K562 (cell line): ENCODE data around the gene CDADC1. TPM values are rescaled to one million over a fixed set of nuclear protein-coding genes. Genes with fewer than 3 reads are reported as not detected.

Experiments used
- ATAC-seq: fragments of 200-7000 bp; cut with Tn5 transposase; 3 replicates; pipeline ENCODE4 v1.9.1; 2020; ENCODE audit warnings: moderate library complexity
- BruUV-seq: library from RNA; stranded (reverse); fragments of 400-500 nt; replicated peaks from 2 replicates; lab custom pipeline; 2021; lab: Mats Ljungman, UMichigan
- CTCF ChIA-PET: fragments of 300-600 bp; formaldehyde crosslinking; extraction: SDS; loops from one replicate; lab custom pipeline; 2021; ENCODE audit warnings: low intra/inter-chr PET ratio; lab: Yijun Ruan, JAX
- POLR2A ChIA-PET: fragments of 300-600, 350-650 bp; sonication (Branson Sonifier 250); formaldehyde crosslinking; extraction: SDS; loops from one replicate; lab custom pipeline; 2021; ENCODE audit warnings: antibody characterized with exemption, inconsistent platforms; lab: Yijun Ruan, JAX
- DNase-seq, 4 experiments: peaks; one replicate each; pipeline versions ENCODE4 v3.0.0 to v3.0.0-alpha.2; 2011 to 2018; ENCODE audit warnings: low spot score in 3 of 4, mixed read lengths in 3 of 4; ENCODE audit errors: extremely low read depth in 1 of 4
- FAIRE-seq: peaks from 2 replicates; lab custom pipeline; 2011; peaks lifted over from hg19 to GRCh38; lab: Jason Lieb, UNC
- H2AFZ ChIP-seq: 2 replicates; pipeline ENCODE4 v1.6.0; 2011; ENCODE audit warnings: low read depth, low read length, control low read depth, inconsistent platforms
- H3K27ac ChIP-seq: fragments of 200-600 bp; 3 replicates; pipeline ENCODE4 v1.8.0; 2011; ENCODE audit warnings: low read depth, mild to moderate bottlenecking, control low read depth, inconsistent platforms, low read length, moderate library complexity, mixed read lengths; ENCODE audit errors: extremely low read depth
- H3K27me3 ChIP-seq, 2 experiments: fragments of 300-600 bp in 1 of 2; 2 replicates in 1 of 2; 3 replicates in 1 of 2; pipeline versions ENCODE4 v1.6.0 to v1.8.0; 2011; ENCODE audit warnings: inconsistent platforms in 2 of 2, low read length in 2 of 2, mild to moderate bottlenecking in 1 of 2, mixed read lengths in 1 of 2, moderate library complexity in 1 of 2; ENCODE audit not compliant: control insufficient read depth in 2 of 2, insufficient read depth in 2 of 2
- H3K36me3 ChIP-seq: fragments of 300-600 bp; 3 replicates; pipeline ENCODE4 v1.8.0; 2011; ENCODE audit warnings: mild to moderate bottlenecking, low read length, inconsistent platforms; ENCODE audit not compliant: control insufficient read depth, insufficient read depth
- H3K4me1 ChIP-seq, 2 experiments: fragments of 200-600 bp in 1 of 2; replicated peaks in 1 of 2; 2 replicates in 1 of 2; 3 replicates in 1 of 2; pipeline versions ENCODE4 v1.5.1 to v1.8.0; 2011; ENCODE audit warnings: inconsistent platforms in 2 of 2, low read length in 2 of 2, mild to moderate bottlenecking in 1 of 2, mixed read lengths in 1 of 2, moderate library complexity in 1 of 2; ENCODE audit not compliant: control insufficient read depth in 2 of 2, insufficient read depth in 2 of 2
- H3K4me2 ChIP-seq: 2 replicates; pipeline ENCODE4 v1.6.1; 2011; ENCODE audit warnings: low read length, control low read depth, inconsistent platforms, mixed read lengths; ENCODE audit not compliant: insufficient read depth
- H3K4me3 ChIP-seq: fragments of 200-600 bp; sonication (generic), shearing (Covaris generic); 2 replicates; pipeline ENCODE4 v1.5.1; 2016; ENCODE audit warnings: control low read depth, inconsistent platforms
- H3K79me2 ChIP-seq: fragments of 200-600 bp; 3 replicates; pipeline ENCODE4 v1.8.0; 2011; ENCODE audit warnings: low read length, inconsistent platforms; ENCODE audit not compliant: control insufficient read depth, insufficient read depth
- H3K9ac ChIP-seq, 2 experiments: 2 replicates each; pipeline versions ENCODE4 v1.6.0 to v1.6.1; 2011; ENCODE audit warnings: low read depth in 2 of 2, low read length in 2 of 2, control low read depth in 1 of 2, inconsistent platforms in 1 of 2, mild to moderate bottlenecking in 1 of 2, mixed read lengths in 1 of 2; ENCODE audit not compliant: insufficient read depth in 1 of 2
- H3K9me1 ChIP-seq: one replicate; pipeline ENCODE4 v1.6.0; 2011; ENCODE audit warnings: inconsistent platforms, mild to moderate bottlenecking, low read length, moderate library complexity; ENCODE audit not compliant: control insufficient read depth, insufficient read depth
- H3K9me3 ChIP-seq: replicated peaks from 2 replicates; pipeline ENCODE4 v1.5.1; 2011; ENCODE audit warnings: low read depth, low read length, inconsistent platforms; ENCODE audit not compliant: control insufficient read depth, insufficient read depth
- H4K20me1 ChIP-seq: replicated peaks from 2 replicates; pipeline ENCODE4 v1.6.1; 2011; ENCODE audit warnings: low read length, inconsistent platforms, mixed read lengths; ENCODE audit not compliant: control insufficient read depth, insufficient read depth
- ARHGAP35 ChIP-seq: fragments of 450-650 bp; IDR thresholded peaks from 2 replicates; pipeline ENCODE4 v1.6.1; 2018; ENCODE audit not compliant: partially characterized antibody
- CREB1 ChIP-seq, 2 experiments: sonication (generic) in 1 of 2; formaldehyde crosslinking in 1 of 2; IDR thresholded peaks; 2 replicates each; pipeline versions ENCODE4 v1.6.1 to v1.8.0; 2012 to 2022; ENCODE audit warnings: inconsistent platforms in 1 of 2, mild to moderate bottlenecking in 1 of 2, missing genetic modification reagents in 1 of 2, moderate library complexity in 1 of 2
- FOXM1 ChIP-seq, 2 experiments: fragments of 450-650 bp in 1 of 2; sonication (generic) in 1 of 2; formaldehyde crosslinking in 1 of 2; IDR thresholded peaks; 2 replicates each; pipeline versions ENCODE4 v1.6.1 to v1.9.0; 2017 to 2022; ENCODE audit warnings: low read depth in 2 of 2, mild to moderate bottlenecking in 2 of 2, missing genetic modification reagents in 1 of 2, moderate library complexity in 1 of 2
- ILK ChIP-seq: fragments of 450-650 bp; IDR thresholded peaks from 2 replicates; pipeline ENCODE4 v1.6.1; 2016; ENCODE audit warnings: missing genetic modification characterization, low read depth, mild to moderate bottlenecking, missing compliant biosample characterization, moderate library complexity, borderline replicate concordance
- KLF6 ChIP-seq: fragments of 250-450 bp; sonication (Bioruptor Pico); IDR thresholded peaks from 2 replicates; pipeline ENCODE4 v1.4.0; 2020; ENCODE audit warnings: mild to moderate bottlenecking, moderate library complexity, borderline replicate concordance
- NONO ChIP-seq, 2 experiments: fragments of 200-400 bp in 1 of 2; fragments of 450-650 bp in 1 of 2; formaldehyde crosslinking in 1 of 2; IDR thresholded peaks; 2 replicates each; pipeline ENCODE4 v1.6.1; 2017; ENCODE audit warnings: low read depth in 2 of 2, mild to moderate bottlenecking in 2 of 2, moderate library complexity in 2 of 2, low read length in 1 of 2
- PCBP1 ChIP-seq: fragments of 200-400 bp; formaldehyde crosslinking; IDR thresholded peaks from 2 replicates; pipeline ENCODE4 v1.6.1; 2018; ENCODE audit warnings: mild to moderate bottlenecking, low read depth, low read length; ENCODE audit not compliant: poor library complexity, severe bottlenecking
- RBM25 ChIP-seq: fragments of 200-400 bp; formaldehyde crosslinking; IDR thresholded peaks from 2 replicates; pipeline ENCODE4 v1.6.1; 2018; ENCODE audit warnings: low read length, low read depth, moderate library complexity; ENCODE audit not compliant: severe bottlenecking
- SIN3A ChIP-seq, 2 experiments: fragments of 150-350 bp in 1 of 2; IDR thresholded peaks; 2 replicates each; pipeline ENCODE4 v1.6.1; 2011 to 2016; ENCODE audit warnings: borderline replicate concordance in 2 of 2, low read depth in 2 of 2, low read length in 2 of 2, mild to moderate bottlenecking in 2 of 2, moderate library complexity in 2 of 2; ENCODE audit not compliant: control insufficient read depth in 1 of 2
- SIRT6 ChIP-seq: IDR thresholded peaks from one replicate; pipeline ENCODE4 v1.6.1; 2012; ENCODE audit warnings: low read depth, mild to moderate bottlenecking, control low read depth, inconsistent platforms, low read length, moderate library complexity
- SNIP1 ChIP-seq: fragments of 450-650 bp; IDR thresholded peaks from 2 replicates; pipeline ENCODE4 v1.7.1; 2017; ENCODE audit warnings: low read depth, mild to moderate bottlenecking
- SOX6 ChIP-seq: fragments of 450-650 bp; IDR thresholded peaks from 2 replicates; pipeline ENCODE4 v1.6.1; 2014; ENCODE audit warnings: mild to moderate bottlenecking
- SRSF1 ChIP-seq: fragments of 200-400 bp; formaldehyde crosslinking; IDR thresholded peaks from 2 replicates; pipeline ENCODE4 v1.6.1; 2017; ENCODE audit warnings: mild to moderate bottlenecking, low read depth, low read length, moderate library complexity
- XRCC4 ChIP-seq: IDR thresholded peaks from one replicate; pipeline ENCODE4 v1.6.1; 2011; ENCODE audit not compliant: insufficient read depth, insufficient read length; ENCODE audit errors: extremely low read depth
- YBX1 ChIP-seq: fragments of 450-650 bp; IDR thresholded peaks from 2 replicates; pipeline ENCODE4 v1.7.1; 2016; ENCODE audit warnings: mild to moderate bottlenecking
- ZNF408 ChIP-seq: fragments of 250-450 bp; sonication (Bioruptor Pico); IDR thresholded peaks from 2 replicates; pipeline ENCODE4 v1.4.0; 2020; ENCODE audit warnings: low read depth, mild to moderate bottlenecking, moderate library complexity
- ZNF41 ChIP-seq: fragments of 250-450 bp; sonication (Bioruptor Pico); conservative IDR thresholded peaks from 2 replicates; pipeline ENCODE4 v1.4.0; 2020; ENCODE audit warnings: mild to moderate bottlenecking
- WGBS: fragments of 100-300 bp; shearing (Covaris generic); methylation state at CpG from one replicate; pipeline ENCODE4 v1.1.6; 2016; ENCODE audit warnings: low coverage, mixed read lengths; ENCODE audit not compliant: insufficient coverage; ENCODE audit errors: missing lambda C conversion rate; 5-methylcytosine and 5-hydroxymethylcytosine counted together
- in situ Hi-C: fragments of 300-500 bp; cut with MboI; formaldehyde crosslinking; loops from 4 replicates; pipeline ENCODE4 v1.15.0; 2018; ENCODE audit warnings: inconsistent platforms, mixed read lengths
- intact Hi-C: fragments of 100-400 bp; cut with micrococcal nuclease; formaldehyde crosslinking; loops from 2 replicates; pipeline ENCODE4 v1.14.2; 2022
- polyA plus RNA-seq, 8 experiments: library from polyadenylated mRNA; depleted of rRNA in 4 of 8; stranded (reverse) in 5 of 8; unstranded in 3 of 8; fragments of >200 nt; fragmentation: Nextera tagmentation in 2 of 8; fragmentation: Illumina TruSeq in 1 of 8; extraction: Ambion mirVana in 2 of 8; extraction: Trizol in 1 of 8; gene quantifications; 2 replicates each; pipeline versions ENCODE4 v1.2.1 to v1.2.3, GENCODE V29; 2011 to 2014; ENCODE audit warnings: inconsistent platforms in 1 of 8, missing spikeins in 1 of 8
- total RNA-seq, 7 experiments: library from RNA; depleted of rRNA in 6 of 7; stranded (reverse); fragments of >200 nt in 6 of 7; fragmentation: Illumina TruSeq in 2 of 7; extraction: Trizol in 2 of 7; gene quantifications; 2 replicates each; pipeline versions ENCODE4 v1.2.1 to v1.2.3, GENCODE V29; 2011 to 2021; ENCODE audit warnings: low replicate concordance in 1 of 7
- TF ChIP-seq, protein P1 (sequence below): fragments of 200-400 bp; formaldehyde crosslinking; IDR thresholded peaks from 2 replicates; pipeline ENCODE4 v1.6.1; 2017; ENCODE audit warnings: mild to moderate bottlenecking, low read depth, low read length, moderate library complexity
- TF ChIP-seq, protein P2 (sequence below): sonication (generic); formaldehyde crosslinking; IDR thresholded peaks from 2 replicates; pipeline ENCODE4 v1.9.0; 2022; ENCODE audit warnings: mild to moderate bottlenecking, missing genetic modification reagents

Gene CDADC1
- total and polyA plus RNA-seq, 9 of the 15 experiments (the other 6 are each of a cell fraction or from before 2014, with no cell fraction given), result 4.1 to 11.8 (median 6.3) TPM

DNA sequence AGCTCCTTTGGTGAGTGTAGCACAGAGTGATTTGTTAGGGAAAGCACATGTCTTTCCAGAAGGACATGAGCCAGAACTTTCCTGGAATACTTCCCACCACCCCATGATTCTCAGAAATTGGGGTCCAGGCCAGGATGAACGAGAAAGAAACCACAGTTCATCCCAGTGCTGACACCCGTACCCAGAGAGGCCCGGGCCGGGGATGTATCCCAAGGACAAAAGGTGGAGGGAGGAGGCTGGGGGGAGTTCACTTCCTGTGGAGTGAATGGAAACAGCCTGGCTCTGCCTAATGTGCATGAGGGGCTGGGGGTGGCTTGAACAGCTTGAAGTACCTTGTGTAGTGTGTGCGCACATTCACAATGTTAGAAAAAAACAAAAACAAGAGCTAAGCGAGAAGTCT, 47.5 kb downstream of the CDADC1 start:
- no peaks in the 10 kb centered on the region for H3K27me3 ChIP-seq
- no peaks in the 10 kb centered on the region for H3K9me3 ChIP-seq
- TF ChIP-seq PCBP1, result no peak
- TF ChIP-seq SIRT6, result no peak
- no peak for TF ChIP-seq ZNF41 (CRISPR knock-in tag)
- TF ChIP-seq ARHGAP35, result no peak
- no peak for TF ChIP-seq ILK
- TF ChIP-seq, protein P1, sequence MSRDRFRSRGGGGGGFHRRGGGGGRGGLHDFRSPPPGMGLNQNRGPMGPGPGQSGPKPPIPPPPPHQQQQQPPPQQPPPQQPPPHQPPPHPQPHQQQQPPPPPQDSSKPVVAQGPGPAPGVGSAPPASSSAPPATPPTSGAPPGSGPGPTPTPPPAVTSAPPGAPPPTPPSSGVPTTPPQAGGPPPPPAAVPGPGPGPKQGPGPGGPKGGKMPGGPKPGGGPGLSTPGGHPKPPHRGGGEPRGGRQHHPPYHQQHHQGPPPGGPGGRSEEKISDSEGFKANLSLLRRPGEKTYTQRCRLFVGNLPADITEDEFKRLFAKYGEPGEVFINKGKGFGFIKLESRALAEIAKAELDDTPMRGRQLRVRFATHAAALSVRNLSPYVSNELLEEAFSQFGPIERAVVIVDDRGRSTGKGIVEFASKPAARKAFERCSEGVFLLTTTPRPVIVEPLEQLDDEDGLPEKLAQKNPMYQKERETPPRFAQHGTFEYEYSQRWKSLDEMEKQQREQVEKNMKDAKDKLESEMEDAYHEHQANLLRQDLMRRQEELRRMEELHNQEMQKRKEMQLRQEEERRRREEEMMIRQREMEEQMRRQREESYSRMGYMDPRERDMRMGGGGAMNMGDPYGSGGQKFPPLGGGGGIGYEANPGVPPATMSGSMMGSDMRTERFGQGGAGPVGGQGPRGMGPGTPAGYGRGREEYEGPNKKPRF, result no peak
- TF ChIP-seq KLF6 (CRISPR knock-in tag), result no peak
- no peak for TF ChIP-seq FOXM1 (IDR thresholded peaks at IDR 0.05; ENCODE audit: low read depth)
- no peak for TF ChIP-seq FOXM1 (CRISPR knock-in tag; IDR thresholded peaks at IDR 0.05; ENCODE audit: low read depth)
- no peak for TF ChIP-seq ZNF408 (CRISPR knock-in tag)
- TF ChIP-seq, protein P2, sequence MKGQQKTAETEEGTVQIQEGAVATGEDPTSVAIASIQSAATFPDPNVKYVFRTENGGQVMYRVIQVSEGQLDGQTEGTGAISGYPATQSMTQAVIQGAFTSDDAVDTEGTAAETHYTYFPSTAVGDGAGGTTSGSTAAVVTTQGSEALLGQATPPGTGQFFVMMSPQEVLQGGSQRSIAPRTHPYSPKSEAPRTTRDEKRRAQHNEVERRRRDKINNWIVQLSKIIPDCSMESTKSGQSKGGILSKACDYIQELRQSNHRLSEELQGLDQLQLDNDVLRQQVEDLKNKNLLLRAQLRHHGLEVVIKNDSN (CRISPR knock-in tag), result no peak
- TF ChIP-seq SNIP1, result no peak
- no peak for TF ChIP-seq NONO (IDR thresholded peaks at IDR 0.05; ENCODE audit: low read depth in 2 of 2, low read length in 1 of 2)
- TF ChIP-seq XRCC4, result no peak
- TF ChIP-seq YBX1, result no peak
- no peak for TF ChIP-seq CREB1 (IDR thresholded peaks at IDR 0.05)
- TF ChIP-seq CREB1 (CRISPR knock-in tag; IDR thresholded peaks at IDR 0.05), result no peak
- TF ChIP-seq SRSF1, result no peak
- no peak for TF ChIP-seq SIN3A (IDR thresholded peaks at IDR 0.05; ENCODE audit: borderline replicate concordance in 2 of 2, control insufficient read depth in 1 of 2, low read depth in 2 of 2, low read length in 2 of 2)
- TF ChIP-seq SOX6, result no peak
- TF ChIP-seq RBM25, result no peak
- TF ChIP-seq, all 486 proteins: peak for 0
- WGBS, result 69% methylated on average over 4 of the region's 6 CpGs
- Histone ChIP-seq H3K4me1 (peaks cover 0 to 3% of the 10 kb centered on the region in 2 experiments; a peak in 2 of 5 replicates), H3K9ac (no peak overlapping the region), H3K36me3 (no peaks in the 10 kb centered on the region), H3K9me1 (no peaks in the 10 kb centered on the region), H3K27ac (no peak overlapping the region), H3K4me3 (no peak overlapping the region), H3K4me2 (no peak overlapping the region), H3K79me2 (no peaks in the 10 kb centered on the region), H2AFZ (no peak overlapping the region), H4K20me1 (no peaks in the 10 kb centered on the region)
- intact Hi-C loops, result no loop called here
- FAIRE-seq, result no peak
- no peak for DNase-seq
- BruUV-seq, result no TSS peak
- ATAC-seq, result no peak
- ChIA-PET POLR2A (interaction anchor here (0.6 to 0.7 kb wide), 2 partner anchors 264 to 1777 kb away, joined by 3 read pairs; no protein-coding TSS in a partner anchor), CTCF (no interaction called here)
- in situ Hi-C loops, result no loop called here
